HepG2 (cell line): ENCODE measurements around the gene CDH13. TPM values are rescaled to one million over a fixed set of nuclear protein-coding genes. Genes with fewer than 3 reads are reported as not detected.

Experiments
- ATAC-seq: fragments of 200-7000 bp; cut with Tn5 transposase; 3 replicates; pipeline ENCODE4 v1.9.1; 2020; ENCODE audit warnings: mild to moderate bottlenecking, moderate library complexity
- BruUV-seq: library from RNA; stranded (reverse); fragments of 400-500 nt; replicated peaks from 2 replicates; lab custom pipeline; 2021; lab: Mats Ljungman, UMichigan
- CTCF ChIA-PET: fragments of 300-600 bp; formaldehyde crosslinking; extraction: SDS; loops from one replicate; lab custom pipeline; 2021; ENCODE audit warnings: low total read pairs, inconsistent platforms, low intra/inter-chr PET ratio; lab: Yijun Ruan, JAX
- POLR2A ChIA-PET: fragments of 350-600 bp; sonication (Branson Sonifier 250); formaldehyde crosslinking; loops from one replicate; lab custom pipeline; 2020; ENCODE audit warnings: antibody characterized with exemption, inconsistent platforms; lab: Yijun Ruan, JAX
- DNase-seq: peaks from one replicate; pipeline ENCODE4 v3.0.0-alpha.2; 2015; ENCODE audit warnings: low spot score
- FAIRE-seq: peaks from 3 replicates; lab custom pipeline; 2011; peaks lifted over from hg19 to GRCh38; lab: Jason Lieb, UNC
- H2AFZ ChIP-seq: one replicate; pipeline ENCODE4 v1.6.1; 2011; ENCODE audit warnings: low read length, inconsistent platforms
- H3K27ac ChIP-seq: fragments of 300-600 bp; 3 replicates; pipeline ENCODE4 v1.8.0; 2011; ENCODE audit warnings: mixed run types, mild to moderate bottlenecking, mixed read lengths, low read length, inconsistent platforms; ENCODE audit not compliant: insufficient read depth; ENCODE audit errors: extremely low read length
- H3K27me3 ChIP-seq, 2 experiments: fragments of 200-600 bp in 1 of 2; 2 replicates in 1 of 2; 3 replicates in 1 of 2; pipeline versions ENCODE4 v1.6.0 to v1.8.0; 2011; ENCODE audit warnings: low read length in 2 of 2, mild to moderate bottlenecking in 2 of 2, moderate library complexity in 2 of 2, inconsistent platforms in 1 of 2; ENCODE audit not compliant: insufficient read depth in 2 of 2, control insufficient read depth in 1 of 2
- H3K36me3 ChIP-seq, 2 experiments: fragments of 200-600 bp in 1 of 2; replicated peaks in 1 of 2; 2 replicates in 1 of 2; 3 replicates in 1 of 2; pipeline versions ENCODE4 v1.5.1 to v1.8.0; 2011; ENCODE audit warnings: low read length in 2 of 2, inconsistent platforms in 1 of 2; ENCODE audit not compliant: insufficient read depth in 2 of 2, control insufficient read depth in 1 of 2
- H3K4me1 ChIP-seq: 2 replicates; pipeline ENCODE4 v1.5.1; 2012; ENCODE audit warnings: low read length, inconsistent platforms; ENCODE audit not compliant: insufficient read depth
- H3K4me2 ChIP-seq: 2 replicates; pipeline ENCODE4 v1.6.0; 2011; ENCODE audit warnings: low read depth, low read length, inconsistent platforms
- H3K4me3 ChIP-seq, 3 experiments: fragments of 200-600 bp in 1 of 3; sonication (generic), shearing (Covaris generic) in 1 of 3; replicated peaks in 1 of 3; 2 replicates each; pipeline ENCODE4 v1.5.1; 2011 to 2016; ENCODE audit warnings: low read length in 3 of 3, inconsistent platforms in 2 of 3, low read depth in 2 of 3, mild to moderate bottlenecking in 2 of 3, control low read depth in 1 of 3, mixed read lengths in 1 of 3; ENCODE audit not compliant: insufficient read depth in 1 of 3
- H3K79me2 ChIP-seq: one replicate; pipeline ENCODE4 v1.6.1; 2011; ENCODE audit warnings: low read length, inconsistent platforms; ENCODE audit not compliant: insufficient read depth
- H3K9ac ChIP-seq: 2 replicates; pipeline ENCODE4 v1.6.0; 2011; ENCODE audit warnings: mild to moderate bottlenecking, low read depth, low read length, inconsistent platforms; ENCODE audit not compliant: insufficient read depth
- H3K9me3 ChIP-seq: 2 replicates; pipeline ENCODE4 v1.5.1; 2012; ENCODE audit warnings: mild to moderate bottlenecking, low read length
- H4K20me1 ChIP-seq: 2 replicates; pipeline ENCODE4 v1.6.0; 2011; ENCODE audit warnings: inconsistent platforms, mild to moderate bottlenecking, low read length, moderate library complexity; ENCODE audit not compliant: insufficient read depth
- CREM ChIP-seq, 2 experiments: sonication (generic) in 1 of 2; formaldehyde crosslinking in 1 of 2; IDR thresholded peaks; 2 replicates each; pipeline versions ENCODE4 v1.4.0 to v1.6.1; 2016 to 2020; ENCODE audit warnings: antibody characterized with exemption in 1 of 2, mild to moderate bottlenecking in 1 of 2, missing genetic modification reagents in 1 of 2
- HDAC6 ChIP-seq: fragments of 200-600 bp; sonication (generic); IDR thresholded peaks from 2 replicates; pipeline ENCODE4 v1.7.0; 2017; ENCODE audit warnings: mild to moderate bottlenecking, antibody characterized with exemption, low read length, low read depth
- HOXA5 ChIP-seq: sonication (generic); formaldehyde crosslinking; IDR thresholded peaks from 2 replicates; pipeline ENCODE4 v1.4.0; 2020; ENCODE audit warnings: missing genetic modification reagents
- SMARCC2 ChIP-seq: fragments of 450-650 bp; IDR thresholded peaks from 2 replicates; pipeline ENCODE4 v1.6.1; 2017; ENCODE audit warnings: antibody characterized with exemption, mild to moderate bottlenecking
- ZFP62 ChIP-seq: sonication (generic); formaldehyde crosslinking; IDR thresholded peaks from 2 replicates; pipeline ENCODE4 v1.4.0; 2020; ENCODE audit warnings: missing genetic modification reagents
- ZFP90 ChIP-seq: sonication (generic); formaldehyde crosslinking; IDR thresholded peaks from 2 replicates; pipeline ENCODE4 v1.8.0; 2022; ENCODE audit warnings: missing genetic modification reagents, mild to moderate bottlenecking, inconsistent platforms, borderline replicate concordance
- ZNF10 ChIP-seq: sonication (generic); formaldehyde crosslinking; IDR thresholded peaks from 2 replicates; pipeline ENCODE4 v1.4.0; 2020; ENCODE audit warnings: mild to moderate bottlenecking, low read depth, missing genetic modification reagents, borderline replicate concordance
- ZNF556 ChIP-seq: sonication (generic); formaldehyde crosslinking; IDR thresholded peaks from 2 replicates; pipeline ENCODE4 v1.4.0; 2020; ENCODE audit warnings: mild to moderate bottlenecking, missing genetic modification reagents, borderline replicate concordance
- ZNF572 ChIP-seq: sonication (generic); formaldehyde crosslinking; IDR thresholded peaks from 2 replicates; pipeline ENCODE4 v1.5.1; 2020; ENCODE audit warnings: mild to moderate bottlenecking, missing genetic modification reagents
- ZNF709 ChIP-seq: sonication (generic); formaldehyde crosslinking; IDR thresholded peaks from 2 replicates; pipeline ENCODE4 v1.5.0; 2020; ENCODE audit warnings: mild to moderate bottlenecking, missing genetic modification reagents
- WGBS: methylation state at CpG from one replicate; pipeline ENCODE4 v1.1.6; 2017; ENCODE audit warnings: low lambda C conversion rate; 5-methylcytosine and 5-hydroxymethylcytosine counted together
- in situ Hi-C: cut with HindIII; loops from 2 replicates; pipeline ENCODE4 v1.10.0; 2017; ENCODE audit warnings: low pct_unique_long_range_greater_than_20kb; ENCODE audit not compliant: extremely low pct_ligation_motif_present
- intact Hi-C: fragments of 100-400 bp; cut with micrococcal nuclease; formaldehyde crosslinking; loops from one replicate; pipeline ENCODE4 v1.10.0; 2022; ENCODE audit not compliant: unreplicated experiment
- polyA plus RNA-seq, 8 experiments: library from polyadenylated mRNA; depleted of rRNA in 3 of 8; stranded (reverse) in 7 of 8; unstranded in 1 of 8; fragments of >200 nt; fragmentation: Illumina TruSeq in 4 of 8; extraction: Trizol in 4 of 8; gene quantifications; 2 replicates each; pipeline versions ENCODE4 v1.2.1 to v1.2.3, GENCODE V29; 2011 to 2016; ENCODE audit warnings: low read depth in 4 of 8, missing spikeins in 1 of 8, mixed read lengths in 1 of 8; ENCODE audit not compliant: insufficient read depth in 1 of 8
- total RNA-seq, 5 experiments: library from RNA; depleted of rRNA; stranded (reverse); fragments of >200 nt; fragmentation: Illumina TruSeq; extraction: Trizol; gene quantifications; 2 replicates each; pipeline ENCODE4 v1.2.3, GENCODE V29; 2016; ENCODE audit warnings: low read depth in 1 of 5
- TF ChIP-seq, protein P1 (sequence below): sonication (generic); formaldehyde crosslinking; IDR thresholded peaks from 2 replicates; pipeline ENCODE4 v1.4.0; 2020; ENCODE audit warnings: missing genetic modification reagents, borderline replicate concordance
- TF ChIP-seq, protein P2 (sequence below): sonication (generic); formaldehyde crosslinking; IDR thresholded peaks from 2 replicates; pipeline ENCODE4 v1.4.0; 2020; ENCODE audit warnings: missing genetic modification reagents
- TF ChIP-seq, protein P3 (sequence below): sonication (generic); formaldehyde crosslinking; IDR thresholded peaks from 2 replicates; pipeline ENCODE4 v1.4.0; 2020; ENCODE audit warnings: missing genetic modification reagents, mild to moderate bottlenecking, borderline replicate concordance
- TF ChIP-seq, protein P4 (sequence below): IDR thresholded peaks from 2 replicates; pipeline ENCODE4 v1.6.1; 2016; ENCODE audit warnings: missing biosample characterization, missing genetic modification reagents, low read depth
- TF ChIP-seq, protein P5 (sequence below): sonication (generic); formaldehyde crosslinking; IDR thresholded peaks from 2 replicates; pipeline ENCODE4 v1.4.0; 2020; ENCODE audit warnings: missing genetic modification reagents

Gene CDH13
- total and polyA plus RNA-seq, 2 of the 13 experiments (the other 11 are each of a cell fraction or from before 2014, with no cell fraction given): not detected

DNA sequence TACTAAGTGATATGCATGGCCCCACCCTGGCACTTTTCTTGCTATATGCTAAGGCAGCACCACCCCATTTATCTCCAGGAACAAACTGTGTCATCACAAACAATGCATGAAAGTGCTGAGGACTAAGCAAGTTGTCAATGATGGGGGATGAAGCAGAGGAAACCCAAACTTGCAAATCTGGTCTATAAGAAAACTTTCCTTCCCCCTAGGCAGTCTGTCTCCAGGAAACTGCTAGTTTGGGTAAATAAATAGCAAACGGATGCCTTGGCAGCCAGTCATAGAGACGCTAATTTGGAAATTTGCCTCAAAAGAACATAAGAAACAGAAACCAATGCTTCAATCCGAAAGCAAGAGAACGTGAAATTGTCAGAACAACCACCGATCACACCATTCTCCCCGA lies 1175.4 kb downstream of the CDH13 start:
- CTCF ChIA-PET: no interaction called here
- Histone ChIP-seq H3K79me2 (no peaks in the 10 kb centered on the region), H3K4me2 (no peak overlapping the region), H3K9ac (no peak overlapping the region), H3K36me3 (no peaks in the 10 kb centered on the region), H4K20me1 (no peaks in the 10 kb centered on the region), H3K9me3 (no peaks in the 10 kb centered on the region), H3K27me3 (peaks cover 0 to 24% of the 10 kb centered on the region in 2 experiments; a peak in 3 of 5 replicates), H2AFZ (no peak overlapping the region), H3K4me3 (no peak overlapping the region), H3K4me1 (peaks cover 13% of the 10 kb centered on the region), H3K27ac (no peak overlapping the region)
- POLR2A ChIA-PET: no interaction called here
- ATAC-seq (no peak), FAIRE-seq (no peak), DNase-seq (no peak)
- BruUV-seq: no TSS peak
- intact Hi-C loops (no loop called here), in situ Hi-C loops (no loop called here)
- 14% methylated on average over 6 of the region's 6 CpGs for WGBS
- TF ChIP-seq, protein P1, sequence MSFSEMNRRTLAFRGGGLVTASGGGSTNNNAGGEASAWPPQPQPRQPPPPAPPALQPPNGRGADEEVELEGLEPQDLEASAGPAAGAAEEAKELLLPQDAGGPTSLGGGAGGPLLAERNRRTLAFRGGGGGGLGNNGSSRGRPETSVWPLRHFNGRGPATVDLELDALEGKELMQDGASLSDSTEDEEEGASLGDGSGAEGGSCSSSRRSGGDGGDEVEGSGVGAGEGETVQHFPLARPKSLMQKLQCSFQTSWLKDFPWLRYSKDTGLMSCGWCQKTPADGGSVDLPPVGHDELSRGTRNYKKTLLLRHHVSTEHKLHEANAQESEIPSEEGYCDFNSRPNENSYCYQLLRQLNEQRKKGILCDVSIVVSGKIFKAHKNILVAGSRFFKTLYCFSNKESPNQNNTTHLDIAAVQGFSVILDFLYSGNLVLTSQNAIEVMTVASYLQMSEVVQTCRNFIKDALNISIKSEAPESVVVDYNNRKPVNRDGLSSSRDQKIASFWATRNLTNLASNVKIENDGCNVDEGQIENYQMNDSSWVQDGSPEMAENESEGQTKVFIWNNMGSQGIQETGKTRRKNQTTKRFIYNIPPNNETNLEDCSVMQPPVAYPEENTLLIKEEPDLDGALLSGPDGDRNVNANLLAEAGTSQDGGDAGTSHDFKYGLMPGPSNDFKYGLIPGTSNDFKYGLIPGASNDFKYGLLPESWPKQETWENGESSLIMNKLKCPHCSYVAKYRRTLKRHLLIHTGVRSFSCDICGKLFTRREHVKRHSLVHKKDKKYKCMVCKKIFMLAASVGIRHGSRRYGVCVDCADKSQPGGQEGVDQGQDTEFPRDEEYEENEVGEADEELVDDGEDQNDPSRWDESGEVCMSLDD (CRISPR knock-in tag): no peak
- TF ChIP-seq ZNF10 (CRISPR knock-in tag): no peak
- no peak for TF ChIP-seq ZNF709 (CRISPR knock-in tag)
- TF ChIP-seq, protein P2, sequence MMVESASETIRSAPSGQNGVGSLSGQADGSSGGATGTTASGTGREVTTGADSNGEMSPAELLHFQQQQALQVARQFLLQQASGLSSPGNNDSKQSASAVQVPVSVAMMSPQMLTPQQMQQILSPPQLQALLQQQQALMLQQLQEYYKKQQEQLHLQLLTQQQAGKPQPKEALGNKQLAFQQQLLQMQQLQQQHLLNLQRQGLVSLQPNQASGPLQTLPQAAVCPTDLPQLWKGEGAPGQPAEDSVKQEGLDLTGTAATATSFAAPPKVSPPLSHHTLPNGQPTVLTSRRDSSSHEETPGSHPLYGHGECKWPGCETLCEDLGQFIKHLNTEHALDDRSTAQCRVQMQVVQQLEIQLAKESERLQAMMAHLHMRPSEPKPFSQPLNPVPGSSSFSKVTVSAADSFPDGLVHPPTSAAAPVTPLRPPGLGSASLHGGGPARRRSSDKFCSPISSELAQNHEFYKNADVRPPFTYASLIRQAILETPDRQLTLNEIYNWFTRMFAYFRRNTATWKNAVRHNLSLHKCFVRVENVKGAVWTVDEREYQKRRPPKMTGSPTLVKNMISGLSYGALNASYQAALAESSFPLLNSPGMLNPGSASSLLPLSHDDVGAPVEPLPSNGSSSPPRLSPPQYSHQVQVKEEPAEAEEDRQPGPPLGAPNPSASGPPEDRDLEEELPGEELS (CRISPR knock-in tag): no peak
- TF ChIP-seq ZFP62 (CRISPR knock-in tag): no peak
- no peak for TF ChIP-seq HOXA5 (CRISPR knock-in tag)
- TF ChIP-seq ZNF556 (CRISPR knock-in tag): no peak
- TF ChIP-seq, protein P3, sequence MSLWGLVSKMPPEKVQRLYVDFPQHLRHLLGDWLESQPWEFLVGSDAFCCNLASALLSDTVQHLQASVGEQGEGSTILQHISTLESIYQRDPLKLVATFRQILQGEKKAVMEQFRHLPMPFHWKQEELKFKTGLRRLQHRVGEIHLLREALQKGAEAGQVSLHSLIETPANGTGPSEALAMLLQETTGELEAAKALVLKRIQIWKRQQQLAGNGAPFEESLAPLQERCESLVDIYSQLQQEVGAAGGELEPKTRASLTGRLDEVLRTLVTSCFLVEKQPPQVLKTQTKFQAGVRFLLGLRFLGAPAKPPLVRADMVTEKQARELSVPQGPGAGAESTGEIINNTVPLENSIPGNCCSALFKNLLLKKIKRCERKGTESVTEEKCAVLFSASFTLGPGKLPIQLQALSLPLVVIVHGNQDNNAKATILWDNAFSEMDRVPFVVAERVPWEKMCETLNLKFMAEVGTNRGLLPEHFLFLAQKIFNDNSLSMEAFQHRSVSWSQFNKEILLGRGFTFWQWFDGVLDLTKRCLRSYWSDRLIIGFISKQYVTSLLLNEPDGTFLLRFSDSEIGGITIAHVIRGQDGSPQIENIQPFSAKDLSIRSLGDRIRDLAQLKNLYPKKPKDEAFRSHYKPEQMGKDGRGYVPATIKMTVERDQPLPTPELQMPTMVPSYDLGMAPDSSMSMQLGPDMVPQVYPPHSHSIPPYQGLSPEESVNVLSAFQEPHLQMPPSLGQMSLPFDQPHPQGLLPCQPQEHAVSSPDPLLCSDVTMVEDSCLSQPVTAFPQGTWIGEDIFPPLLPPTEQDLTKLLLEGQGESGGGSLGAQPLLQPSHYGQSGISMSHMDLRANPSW (CRISPR knock-in tag): no peak
- TF ChIP-seq, protein P4, sequence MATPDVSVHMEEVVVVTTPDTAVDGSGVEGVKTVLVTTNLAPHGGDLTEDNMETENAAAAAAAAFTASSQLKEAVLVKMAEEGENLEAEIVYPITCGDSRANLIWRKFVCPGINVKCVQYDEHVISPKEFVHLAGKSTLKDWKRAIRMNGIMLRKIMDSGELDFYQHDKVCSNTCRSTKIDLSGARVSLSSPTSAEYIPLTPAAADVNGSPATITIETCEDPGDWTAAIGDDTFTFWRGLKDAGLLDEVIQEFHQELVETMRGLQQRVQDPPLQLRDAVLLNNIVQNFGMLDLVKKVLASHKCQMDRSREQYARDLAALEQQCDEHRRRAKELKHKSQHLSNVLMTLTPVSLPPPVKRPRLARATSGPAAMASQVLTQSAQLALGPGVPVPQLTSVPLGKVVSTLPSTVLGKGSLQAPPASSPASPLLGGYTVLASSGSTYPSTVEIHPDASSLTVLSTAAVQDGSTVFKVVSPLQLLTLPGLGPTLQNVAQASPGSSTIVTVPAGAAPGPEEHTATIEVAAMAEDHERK: no peak
- no peak for TF ChIP-seq ZNF572
- TF ChIP-seq CREM (IDR thresholded peaks at IDR 0.05): no peak
- no peak for TF ChIP-seq CREM (CRISPR knock-in tag; IDR thresholded peaks at IDR 0.05)
- TF ChIP-seq ZFP90 (CRISPR knock-in tag): no peak
- no peak for TF ChIP-seq HDAC6
- TF ChIP-seq SMARCC2: no peak
- TF ChIP-seq, protein P5, sequence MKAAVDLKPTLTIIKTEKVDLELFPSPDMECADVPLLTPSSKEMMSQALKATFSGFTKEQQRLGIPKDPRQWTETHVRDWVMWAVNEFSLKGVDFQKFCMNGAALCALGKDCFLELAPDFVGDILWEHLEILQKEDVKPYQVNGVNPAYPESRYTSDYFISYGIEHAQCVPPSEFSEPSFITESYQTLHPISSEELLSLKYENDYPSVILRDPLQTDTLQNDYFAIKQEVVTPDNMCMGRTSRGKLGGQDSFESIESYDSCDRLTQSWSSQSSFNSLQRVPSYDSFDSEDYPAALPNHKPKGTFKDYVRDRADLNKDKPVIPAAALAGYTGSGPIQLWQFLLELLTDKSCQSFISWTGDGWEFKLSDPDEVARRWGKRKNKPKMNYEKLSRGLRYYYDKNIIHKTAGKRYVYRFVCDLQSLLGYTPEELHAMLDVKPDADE: no peak
